DND-41 (cell line): ENCODE results near the gene CFAP299.

Experiments
- CTCF ChIP-seq: IDR thresholded peaks from 2 replicates; pipeline ENCODE4 v1.5.1; 2012; ENCODE audit warnings: borderline replicate concordance, low read length, moderate library complexity, mild to moderate bottlenecking; ENCODE audit not compliant: poor library complexity, severe bottlenecking; ENCODE audit errors: extremely low read depth
- EZH2 ChIP-seq: IDR thresholded peaks from 3 replicates; pipeline ENCODE4 v1.6.1; 2012; ENCODE audit warnings: borderline replicate concordance, low read depth, mild to moderate bottlenecking, moderate library complexity, low read length, inconsistent platforms; ENCODE audit not compliant: severe bottlenecking

- no peak for TF ChIP-seq CTCF
- TF ChIP-seq EZH2, result no peak
Measured at GRCh38 chr4:80926446-80926845, 590.9 kb downstream of the CFAP299 start.
